ENCODE data around the gene DMD.

The DMD gene

DNA sequence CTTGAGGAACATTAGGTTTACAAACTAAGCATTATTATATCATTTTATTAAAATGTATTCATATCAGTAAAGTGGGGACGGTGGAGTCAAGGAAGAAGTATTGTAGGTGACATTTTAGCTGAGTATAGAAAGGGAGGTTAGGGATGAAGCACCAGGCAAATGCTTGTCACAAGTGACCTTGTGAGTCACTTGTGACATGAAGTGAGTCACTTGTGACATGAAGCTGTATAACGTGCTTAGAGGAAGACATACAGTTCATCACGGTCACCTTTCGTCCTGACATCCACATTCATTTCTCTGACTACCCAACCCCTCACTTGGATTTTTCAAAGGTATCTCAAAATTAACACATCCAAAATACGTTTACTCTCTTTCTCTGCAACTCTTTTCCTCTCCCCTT, 1034.8 kb downstream of the DMD start:
- DNase-seq = no peak

GRCh38 chrX:32170481-32170880, 1040.9 kb downstream of the DMD start:
- peak; percentile 54 to 65 for DNase-seq

DNA sequence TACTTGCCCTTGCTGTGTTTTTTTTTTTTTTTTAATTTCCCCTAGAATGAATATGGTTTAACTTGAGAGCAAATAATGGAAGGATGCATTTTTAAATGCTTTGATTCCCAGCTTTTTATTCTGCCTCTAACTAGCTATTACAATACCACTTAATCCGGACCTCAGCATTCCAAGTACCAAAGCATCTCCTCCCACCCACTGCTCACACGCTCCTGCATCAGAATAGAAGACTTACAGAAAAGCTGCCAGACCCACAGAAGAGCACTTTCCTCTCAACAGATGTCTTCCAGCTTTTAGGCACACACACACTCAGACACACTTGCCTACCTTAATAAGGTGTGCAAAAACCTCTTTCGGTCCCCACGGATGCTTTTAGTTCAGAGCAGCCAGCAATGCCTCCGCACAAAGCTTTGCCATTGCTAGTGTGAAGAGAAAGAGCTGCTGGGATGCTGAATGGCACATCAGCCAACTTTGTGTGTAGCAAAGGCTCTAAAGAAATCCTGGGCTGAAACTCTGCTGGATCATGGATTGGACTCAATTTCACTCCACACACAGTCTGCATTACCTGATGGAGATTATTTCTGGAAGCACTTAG, 1056.2 kb downstream of the DMD start:
- DNase-seq = no peak

DNA sequence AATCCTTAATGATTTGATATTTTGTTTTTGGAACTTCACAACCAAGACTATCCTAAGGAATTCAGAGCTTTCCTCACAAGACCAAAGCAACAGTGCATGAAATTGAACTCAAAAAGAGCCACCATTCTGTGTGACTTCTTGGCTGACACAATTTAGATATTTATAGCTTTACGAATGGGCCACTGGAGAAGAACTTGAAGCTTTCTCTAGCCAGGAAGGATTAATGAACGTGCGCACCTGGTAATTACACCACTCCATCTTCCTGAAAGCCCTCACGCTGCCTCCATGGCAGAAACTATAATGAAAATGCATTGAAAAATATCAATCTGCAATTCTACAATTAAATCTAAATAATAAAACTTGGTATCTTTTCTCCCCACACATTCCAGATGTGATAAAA, 1057.8 kb downstream of the DMD start:
- DNase-seq = no peak

DNA sequence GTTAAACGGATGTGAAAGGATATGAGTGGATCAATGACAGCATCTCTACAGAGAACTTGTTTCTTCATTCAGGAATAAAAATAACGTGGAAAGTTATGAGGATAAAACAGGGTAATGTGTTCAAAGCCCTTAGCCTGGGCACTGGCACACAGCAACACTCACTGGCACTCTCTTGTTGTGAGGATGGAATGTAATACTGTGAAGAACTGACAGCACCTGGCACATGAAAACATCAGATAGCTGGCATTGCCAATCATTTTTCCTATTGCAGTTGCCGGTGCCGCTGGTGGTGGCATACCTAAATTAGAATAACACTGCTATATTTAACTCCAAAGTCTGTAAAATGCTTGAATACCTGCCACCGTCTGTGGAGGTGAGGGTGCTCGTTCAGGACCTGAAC, 1061.2 kb downstream of the DMD start:
- DNase-seq = no peak

GRCh38 chrX:32141841-32142240, 1069.5 kb downstream of the DMD start:
- DNase-seq = no peak

DNA sequence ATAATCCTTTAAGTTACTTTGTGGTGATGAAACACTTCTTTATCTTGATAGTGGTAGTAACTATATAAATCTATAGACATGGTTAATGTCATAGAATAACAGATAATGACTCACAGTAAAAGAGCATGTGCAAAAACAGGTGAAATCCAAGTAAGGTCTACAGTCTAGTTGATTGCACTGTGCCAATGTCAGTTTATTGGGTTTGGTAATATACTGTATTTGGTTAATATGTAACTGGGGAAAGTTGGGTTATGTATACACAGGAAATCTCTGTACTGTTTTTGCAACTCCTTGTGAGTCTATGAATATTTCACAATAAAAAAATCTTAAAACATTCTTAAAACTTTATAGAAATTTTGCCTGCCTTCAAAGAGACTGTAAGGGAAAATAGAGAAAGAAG, 1071.9 kb downstream of the DMD start:
- DNase-seq = no peak

- DNase-seq = no peak
Measured at GRCh38 chrX:32137525-32137924, 1073.8 kb downstream of the DMD start.

DNA sequence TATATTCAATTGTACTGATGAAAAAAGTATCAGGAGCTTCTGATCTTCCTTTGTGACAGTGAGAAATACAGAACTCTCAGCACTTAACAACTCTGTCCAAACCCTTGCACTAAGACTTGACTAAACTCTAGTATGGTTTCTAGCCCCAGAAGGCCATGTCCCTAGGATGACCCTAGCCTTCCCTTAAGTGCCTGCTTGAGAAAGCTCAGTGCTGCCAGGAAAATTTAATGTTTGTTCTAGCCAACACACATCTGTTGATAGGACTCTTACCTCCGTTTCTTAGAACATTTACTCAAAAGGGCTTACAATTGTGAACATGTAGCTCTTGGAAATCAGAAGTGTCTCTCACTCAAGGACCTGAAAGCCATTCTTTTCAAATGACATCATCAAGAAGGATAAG, 1084.4 kb downstream of the DMD start:
- DNase-seq = no peak

DNA sequence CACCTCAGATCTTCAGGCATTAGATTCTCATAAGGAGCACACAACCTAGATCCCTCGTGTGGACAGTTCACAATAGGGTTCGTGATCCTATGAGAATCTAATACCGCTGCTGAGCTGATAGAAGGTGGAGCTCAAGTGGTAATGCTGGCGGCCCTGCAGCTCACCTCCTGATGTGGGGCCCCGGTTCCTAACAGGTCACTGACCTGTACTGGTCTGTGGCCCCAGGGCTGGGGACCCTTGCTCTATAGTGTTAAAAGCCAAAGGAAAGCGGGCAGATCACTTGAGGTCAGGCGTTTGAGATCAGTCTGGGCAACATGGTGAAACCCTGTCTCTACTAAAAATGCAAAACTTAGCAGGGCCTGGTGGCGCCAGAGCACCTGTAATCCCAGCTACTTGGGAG, 1092.5 kb downstream of the DMD start:
- DNase-seq = no peak

- no peak for DNase-seq
Measured at GRCh38 chrX:32116047-32116446, 1095.3 kb downstream of the DMD start.

- DNase-seq = no peak
Measured at GRCh38 chrX:32087663-32088062, 1123.7 kb downstream of the DMD start.

GRCh38 chrX:32084757-32085156, 1126.6 kb downstream of the DMD start:
- no peak for DNase-seq

DNA sequence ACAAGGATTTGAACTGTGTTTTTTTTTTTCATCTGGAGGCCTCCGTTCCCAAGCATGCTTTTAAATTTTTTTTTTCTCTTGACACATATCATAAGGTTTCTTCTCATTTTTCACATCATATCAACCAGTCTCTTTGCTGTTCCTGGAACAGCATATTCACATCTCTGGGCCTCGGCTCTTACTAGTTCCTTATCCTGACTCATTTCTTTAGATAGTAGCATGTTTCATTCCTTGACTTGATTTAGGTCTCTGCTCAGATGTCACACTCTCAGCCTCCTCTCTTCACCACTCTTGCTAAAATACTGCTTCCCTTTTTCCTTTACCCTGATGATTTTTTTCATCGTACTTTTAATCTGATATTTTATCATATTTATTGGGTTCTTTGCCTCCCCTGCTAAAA, 1163.1 kb downstream of the DMD start:
- no peak for DNase-seq

- DNase-seq = no peak
Measured at GRCh38 chrX:32045149-32045548, 1166.2 kb downstream of the DMD start.

DNA sequence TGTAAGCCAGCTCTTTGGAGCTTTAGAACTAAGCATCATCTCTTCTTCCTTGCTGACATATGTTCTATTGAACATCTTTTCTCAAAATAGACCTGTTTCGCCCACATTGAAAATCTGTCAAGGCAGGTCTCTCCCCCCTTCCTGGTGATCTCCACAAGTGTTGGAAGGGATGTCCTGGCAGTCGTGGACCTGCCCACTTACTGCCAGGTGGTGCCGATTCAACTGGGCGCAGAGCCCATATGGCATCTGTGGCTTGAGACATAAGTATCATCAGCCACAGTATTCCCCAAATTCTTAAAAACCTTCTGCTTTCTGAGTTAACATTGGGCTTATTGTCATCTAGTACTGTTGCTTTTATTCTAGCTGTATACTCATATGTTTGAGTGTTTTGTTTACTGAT, 1170.2 kb downstream of the DMD start:
- no peak for DNase-seq

- DNase-seq = no peak
Measured at GRCh38 chrX:32026772-32027171, 1184.6 kb downstream of the DMD start.

- no peak for DNase-seq
Measured at GRCh38 chrX:32024072-32024471, 1187.3 kb downstream of the DMD start.

DNA sequence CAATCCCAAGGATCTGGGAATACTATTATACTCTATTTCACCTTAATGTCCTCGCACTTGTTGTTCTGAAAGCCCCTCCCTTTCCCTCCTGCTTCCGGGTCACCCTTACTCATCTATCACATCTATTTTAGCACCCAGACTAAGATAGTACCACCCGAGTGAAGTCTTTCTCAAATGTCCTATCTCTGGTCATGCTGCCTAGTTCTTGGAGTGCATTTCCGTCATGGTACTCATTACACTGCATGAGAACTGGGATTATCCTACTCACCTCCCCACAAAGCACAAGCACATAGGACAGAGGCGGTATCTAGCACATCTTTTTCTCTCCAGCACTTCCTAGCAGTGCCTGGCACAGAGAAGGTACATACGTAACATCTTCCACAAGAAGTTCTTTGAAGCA, 1195.2 kb downstream of the DMD start:
- no peak for DNase-seq

GRCh38 chrX:32010948-32011347, 1200.4 kb downstream of the DMD start:
- DNase-seq = no peak

DNA sequence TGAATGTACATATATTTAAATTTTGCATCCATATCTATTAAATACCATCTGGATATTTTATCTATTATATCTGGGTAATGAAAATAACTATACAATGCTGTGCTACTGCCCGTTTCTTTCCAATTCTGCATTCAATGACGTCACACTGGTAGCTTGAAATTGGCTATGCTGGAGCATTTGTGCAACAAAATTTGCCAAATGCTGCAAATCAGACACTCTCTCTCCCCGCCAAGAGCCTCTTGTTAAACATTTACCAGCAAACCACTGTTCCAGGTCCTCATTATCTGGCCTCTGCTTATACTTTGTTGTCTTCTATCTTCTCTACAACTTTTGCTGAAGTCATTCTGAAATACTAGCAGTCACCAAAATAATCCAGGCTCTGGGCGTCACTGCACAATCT, 1201.1 kb downstream of the DMD start:
- no peak for DNase-seq

DNA sequence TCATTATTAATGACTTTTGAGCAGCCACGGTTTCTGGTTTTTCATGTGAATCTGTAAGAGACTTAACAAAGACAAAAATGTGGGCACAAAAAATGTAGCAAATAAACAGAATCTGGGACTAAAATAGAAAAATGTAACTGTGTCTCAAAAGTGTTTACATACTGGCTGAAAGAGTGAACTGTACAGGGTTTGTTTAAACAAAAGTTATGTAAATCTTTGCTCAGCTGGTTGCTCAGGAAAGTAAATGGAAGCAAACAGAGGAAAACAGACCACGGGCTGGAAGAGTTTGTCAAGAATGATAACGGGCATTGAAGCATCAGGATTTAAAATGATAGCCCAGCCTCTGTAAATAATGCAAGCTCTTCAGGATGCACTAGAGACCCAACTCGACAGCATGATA, 1217.7 kb downstream of the DMD start:
- DNase-seq = no peak

- no peak for DNase-seq
Measured at GRCh38 chrX:31988975-31989374, 1222.4 kb downstream of the DMD start.

GRCh38 chrX:31981546-31982062, 1229.7 kb downstream of the DMD start:
- DNase-seq = no peak

- DNase-seq = no peak
Measured at GRCh38 chrX:31969714-31970113, 1241.6 kb downstream of the DMD start.

DNA sequence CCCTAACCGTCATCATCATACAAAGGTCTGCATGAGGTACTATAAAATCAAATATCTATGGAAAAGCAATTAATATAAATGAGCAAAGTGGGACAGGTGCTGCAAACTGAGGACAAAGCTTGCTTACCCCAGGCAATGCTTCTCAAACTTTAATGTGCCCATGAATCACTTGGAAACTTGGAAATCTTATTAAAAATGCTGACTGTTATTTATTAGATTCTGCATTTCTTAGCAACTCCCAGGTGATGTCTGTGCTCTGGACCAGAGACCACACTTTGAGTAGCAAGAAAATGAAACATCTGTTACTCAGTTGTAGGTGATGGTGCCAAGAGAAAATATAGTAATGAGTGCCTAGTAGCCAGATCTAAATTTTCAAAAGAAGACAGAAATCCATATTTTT, 1249.1 kb downstream of the DMD start:
- DNase-seq = no peak
